Measurements from ENCODE around the gene CD274.

Gene CD274

DNA sequence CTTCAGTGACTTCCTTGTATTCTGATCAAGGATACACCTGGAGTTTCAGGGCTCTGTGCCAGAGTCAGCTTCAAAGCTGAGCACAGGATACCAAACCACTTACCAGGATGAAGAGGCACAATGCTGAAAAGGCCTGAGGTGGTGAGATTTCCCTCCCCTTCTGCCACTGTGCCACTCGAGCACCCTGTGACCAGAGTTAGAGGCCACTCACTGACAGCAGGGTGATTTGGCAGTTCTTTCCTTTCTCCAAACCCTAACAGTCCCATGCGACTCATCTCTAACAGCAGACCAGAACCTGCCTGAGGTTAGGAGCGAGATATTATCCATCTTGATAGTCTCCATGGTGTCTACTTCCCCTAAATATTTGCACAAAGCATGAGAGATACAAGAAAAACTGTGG lies 14.4 kb upstream of the CD274 start:
- no peak for DNase-seq (ENCODE audit: low spot score)
- TF ChIP-seq, protein P1, sequence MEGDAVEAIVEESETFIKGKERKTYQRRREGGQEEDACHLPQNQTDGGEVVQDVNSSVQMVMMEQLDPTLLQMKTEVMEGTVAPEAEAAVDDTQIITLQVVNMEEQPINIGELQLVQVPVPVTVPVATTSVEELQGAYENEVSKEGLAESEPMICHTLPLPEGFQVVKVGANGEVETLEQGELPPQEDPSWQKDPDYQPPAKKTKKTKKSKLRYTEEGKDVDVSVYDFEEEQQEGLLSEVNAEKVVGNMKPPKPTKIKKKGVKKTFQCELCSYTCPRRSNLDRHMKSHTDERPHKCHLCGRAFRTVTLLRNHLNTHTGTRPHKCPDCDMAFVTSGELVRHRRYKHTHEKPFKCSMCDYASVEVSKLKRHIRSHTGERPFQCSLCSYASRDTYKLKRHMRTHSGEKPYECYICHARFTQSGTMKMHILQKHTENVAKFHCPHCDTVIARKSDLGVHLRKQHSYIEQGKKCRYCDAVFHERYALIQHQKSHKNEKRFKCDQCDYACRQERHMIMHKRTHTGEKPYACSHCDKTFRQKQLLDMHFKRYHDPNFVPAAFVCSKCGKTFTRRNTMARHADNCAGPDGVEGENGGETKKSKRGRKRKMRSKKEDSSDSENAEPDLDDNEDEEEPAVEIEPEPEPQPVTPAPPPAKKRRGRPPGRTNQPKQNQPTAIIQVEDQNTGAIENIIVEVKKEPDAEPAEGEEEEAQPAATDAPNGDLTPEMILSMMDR (IDR thresholded peaks at IDR 0.05; ENCODE audit: extremely low read depth, missing control alignments): no peak

DNA sequence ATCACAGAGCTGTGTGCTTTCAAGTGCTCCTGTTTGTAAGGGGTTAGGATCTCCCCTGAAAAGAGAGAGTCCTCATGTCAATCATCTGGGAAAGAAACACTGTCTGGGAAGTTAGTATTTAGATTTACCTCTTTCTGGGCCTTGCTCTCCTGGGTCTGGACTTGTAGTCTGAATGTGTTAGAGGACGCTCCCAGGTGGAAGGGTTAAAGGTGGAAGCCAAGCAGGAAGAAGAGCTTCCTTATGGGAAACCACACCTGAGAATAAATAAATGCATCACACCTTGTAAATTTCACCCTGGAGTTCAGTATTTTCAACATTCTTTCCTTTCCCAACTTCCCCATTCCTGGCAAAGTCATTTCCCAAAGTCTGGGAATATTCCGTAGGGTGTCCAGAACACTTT lies 13.9 kb upstream of the CD274 start:
- TF ChIP-seq, protein P1 (IDR thresholded peaks at IDR 0.05; ENCODE audit: extremely low read depth, missing control alignments): no peak
- no peak for DNase-seq (ENCODE audit: low spot score)

DNA sequence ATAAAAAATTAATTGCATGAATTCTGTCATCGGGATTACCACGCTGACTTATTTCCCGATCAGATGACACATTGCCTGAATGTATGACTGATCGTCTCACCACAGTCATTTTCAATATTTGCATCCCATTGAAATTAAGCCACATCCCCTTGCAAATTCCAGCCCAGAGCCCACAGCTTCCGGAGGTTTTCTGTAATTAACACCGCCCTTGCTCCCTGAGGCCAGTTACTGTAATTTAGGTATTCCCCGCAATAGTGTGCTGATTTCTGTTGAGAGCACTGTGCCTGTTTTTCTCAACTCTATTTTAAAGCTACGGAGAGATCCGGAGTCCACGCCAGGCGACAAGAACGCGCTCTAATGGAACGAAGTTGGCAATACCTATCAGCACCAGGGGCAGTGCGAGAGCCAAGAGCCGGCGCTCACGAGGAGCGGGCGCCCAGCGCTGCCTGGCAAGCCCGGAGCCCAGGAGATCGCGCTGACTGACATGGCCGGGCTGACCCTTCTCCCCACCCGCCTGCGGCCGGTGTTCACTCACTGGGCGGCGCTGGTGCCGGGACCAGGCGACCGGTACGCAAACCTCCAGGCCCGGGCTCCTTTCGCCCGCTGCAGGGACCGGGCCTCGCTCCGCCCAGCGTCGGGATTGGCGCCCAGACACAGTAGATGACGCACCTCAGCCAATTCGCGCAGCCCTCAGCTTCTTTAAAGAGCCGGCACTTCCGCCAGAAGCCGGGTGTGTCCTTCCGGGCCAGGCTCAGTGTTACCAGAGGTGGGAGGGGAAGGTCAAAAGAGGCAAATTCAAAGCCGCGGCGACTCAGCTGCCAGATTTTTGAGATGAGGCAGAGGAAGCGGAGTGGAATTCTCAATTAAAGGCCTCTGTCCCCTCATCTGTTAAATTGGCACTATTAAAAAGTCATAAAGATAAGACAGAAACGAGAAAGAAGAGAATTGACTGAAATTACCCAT lies 12.8 kb upstream of the CD274 start, which contains the start of gene PLGRKT:
Gene PLGRKT (minus strand): TSS at position 672 of the 963 bp plus-strand sequence. CDS start 5,948 bp downstream, outside the sequence.
- peak; percentile 94 for DNase-seq (ENCODE audit: low spot score)
- TF ChIP-seq, protein P1 (IDR thresholded peaks at IDR 0.05; ENCODE audit: extremely low read depth, missing control alignments): peak; percentile 23

DNA sequence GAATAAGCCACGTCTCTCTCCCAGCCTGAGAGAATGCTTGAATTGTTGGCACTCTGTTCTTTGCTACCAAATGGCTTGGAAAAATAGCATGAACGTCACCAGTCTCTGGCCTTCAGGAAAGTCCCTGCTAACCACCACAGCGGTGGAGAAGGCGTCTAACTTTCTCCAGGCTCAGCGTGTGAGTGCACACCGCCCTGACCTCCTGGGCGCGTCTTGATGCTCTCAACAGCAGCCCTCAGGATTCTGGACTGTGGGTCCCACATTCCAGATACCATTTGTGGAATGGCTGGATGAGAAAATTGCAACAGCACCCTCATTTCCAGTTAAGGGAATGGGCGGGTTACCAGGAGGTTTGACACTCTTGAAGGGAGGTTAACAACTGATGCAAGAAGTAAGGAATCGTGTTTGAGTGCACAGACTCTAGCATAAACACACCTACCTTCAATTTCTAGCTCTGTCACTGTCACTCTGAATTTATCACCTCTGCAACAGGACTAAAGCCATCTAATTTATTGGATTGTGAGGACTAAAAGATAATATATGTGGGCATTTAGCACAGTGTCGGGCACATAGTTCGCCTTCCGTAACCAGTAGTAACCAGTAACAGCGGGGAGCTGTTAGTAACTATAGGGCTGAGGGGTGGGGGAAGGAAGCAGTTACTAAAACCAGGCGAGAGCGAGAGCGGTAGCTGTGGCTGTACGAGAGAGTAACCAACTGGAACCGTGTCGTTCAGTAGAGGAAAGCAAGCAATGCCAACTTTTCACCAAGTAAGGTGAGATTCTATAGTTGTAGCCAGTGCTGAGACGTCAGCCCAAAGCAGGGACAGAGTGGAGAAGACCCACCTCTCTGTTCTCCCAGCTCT lies 11.8 kb upstream of the CD274 start:
- TF ChIP-seq, protein P1 (IDR thresholded peaks at IDR 0.05; ENCODE audit: extremely low read depth, missing control alignments): no peak

DNA sequence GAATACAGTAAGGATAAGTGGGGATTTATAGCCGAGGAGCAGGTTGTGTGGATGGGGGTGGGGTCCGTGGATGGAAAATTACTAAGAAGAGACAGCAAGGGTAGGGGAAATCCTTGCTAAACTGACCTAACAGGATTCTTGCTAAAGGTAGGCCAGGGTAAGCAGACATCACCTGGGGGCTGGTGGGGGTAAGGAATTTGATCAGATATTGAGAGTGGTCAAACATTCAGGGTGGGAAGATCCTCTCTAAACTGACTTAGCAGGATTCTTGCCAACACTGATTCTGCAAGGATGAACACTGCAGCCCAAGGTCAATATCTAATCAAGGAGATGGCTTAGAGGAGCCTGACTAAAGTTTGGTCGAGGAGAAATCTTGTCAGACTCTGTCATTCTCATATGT lies 9.9 kb upstream of the CD274 start:
- no peak for DNase-seq (ENCODE audit: low spot score)
- TF ChIP-seq, protein P1 (IDR thresholded peaks at IDR 0.05; ENCODE audit: extremely low read depth, missing control alignments): no peak

More for the DNA sequence above, 11.8 kb upstream of the CD274 start:
- peak; percentile 68 for DNase-seq (ENCODE audit: low spot score)

DNA sequence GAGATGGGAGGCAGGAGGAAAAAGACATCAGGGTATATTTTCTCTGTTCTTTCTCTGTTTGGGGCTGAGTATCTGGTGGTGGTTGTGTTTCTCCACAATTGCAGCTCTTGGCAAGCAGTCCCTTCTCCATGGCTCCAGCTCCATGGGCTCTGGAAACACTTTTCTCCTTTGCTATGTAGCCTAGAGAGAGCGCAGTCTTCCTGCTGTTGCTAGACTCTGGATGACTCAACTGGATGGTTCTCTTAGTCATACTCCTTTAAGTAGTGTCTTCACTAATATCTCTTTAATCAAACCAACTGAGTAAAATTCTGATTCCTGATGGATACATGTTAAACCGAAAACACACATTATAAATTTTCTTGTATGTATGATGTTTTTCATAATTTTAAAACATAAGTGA lies 9.3 kb upstream of the CD274 start:
- TF ChIP-seq, protein P1 (IDR thresholded peaks at IDR 0.05; ENCODE audit: extremely low read depth, missing control alignments): no peak
- DNase-seq (ENCODE audit: low spot score): no peak

Data from GM20000 (cell line).